ENCODE results near the gene PTPRQ. TPM values are rescaled to one million over a fixed set of nuclear protein-coding genes. Genes with fewer than 3 reads are reported as not detected.

The PTPRQ gene
- total RNA-seq, 1 experiment from 2014 or later = not detected

DNA sequence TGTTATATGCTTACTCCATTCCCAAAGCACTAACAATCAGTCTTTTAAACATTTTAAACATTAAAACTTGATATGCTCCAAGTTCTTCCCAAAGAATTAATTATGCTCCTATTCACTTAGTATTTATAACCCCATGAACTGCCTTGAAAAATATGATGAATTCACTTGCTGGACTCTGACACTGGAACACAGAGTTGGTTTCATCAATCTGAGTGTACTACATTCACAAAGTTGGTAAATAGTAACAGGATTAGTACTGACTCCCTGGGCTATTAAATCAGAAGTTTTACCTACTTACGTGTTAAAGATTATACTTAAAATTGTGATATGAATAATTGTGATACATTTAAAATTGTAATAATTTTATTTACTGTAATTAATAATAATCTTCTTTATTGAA lies 246.1 kb downstream of the PTPRQ start:
- H3K4me3 Mint-ChIP-seq (ENCODE audit: unreplicated experiment) = no peak overlapping the region
- POLR2A ChIA-PET = no interaction called here
- H3K36me3 Mint-ChIP-seq (ENCODE audit: insufficient read depth, unreplicated experiment) = no peaks in the 10 kb centered on the region

DNA sequence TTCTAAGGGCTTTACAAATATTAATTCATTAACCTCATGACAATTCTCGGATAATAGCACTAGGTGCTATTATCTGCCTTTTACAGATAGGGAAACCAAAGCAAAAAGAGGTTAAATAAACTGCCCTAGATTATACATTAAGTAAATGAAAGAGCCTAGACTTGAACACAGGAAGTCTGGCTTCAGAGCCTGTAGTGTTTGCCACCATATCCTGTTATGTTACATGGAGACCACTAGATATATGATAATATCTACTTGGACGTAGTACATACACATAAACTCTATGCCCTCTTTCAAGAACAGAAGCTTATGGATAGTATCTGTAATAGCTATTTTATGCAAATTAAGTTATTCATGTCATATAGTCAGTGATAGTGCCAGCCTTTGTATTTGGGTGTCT lies 246.5 kb downstream of the PTPRQ start:
- no TSS peak for BruUV-seq (replicated peaks)
- no peak overlapping the region for H3K4me3 ChIP-seq (ENCODE audit: low read depth, low read length)
- intact Hi-C loops (cut with micrococcal nuclease; ENCODE audit: unreplicated experiment) = no loop called here
- no peaks in the 10 kb centered on the region for H3K36me3 ChIP-seq (ENCODE audit: control insufficient read depth, insufficient read depth, low read length)
- H3K36me3 Mint-ChIP-seq (ENCODE audit: insufficient read depth, unreplicated experiment) = no peaks in the 10 kb centered on the region
- no peaks in the 10 kb centered on the region for H3K4me1 ChIP-seq
- TF ChIP-seq, protein P1, sequence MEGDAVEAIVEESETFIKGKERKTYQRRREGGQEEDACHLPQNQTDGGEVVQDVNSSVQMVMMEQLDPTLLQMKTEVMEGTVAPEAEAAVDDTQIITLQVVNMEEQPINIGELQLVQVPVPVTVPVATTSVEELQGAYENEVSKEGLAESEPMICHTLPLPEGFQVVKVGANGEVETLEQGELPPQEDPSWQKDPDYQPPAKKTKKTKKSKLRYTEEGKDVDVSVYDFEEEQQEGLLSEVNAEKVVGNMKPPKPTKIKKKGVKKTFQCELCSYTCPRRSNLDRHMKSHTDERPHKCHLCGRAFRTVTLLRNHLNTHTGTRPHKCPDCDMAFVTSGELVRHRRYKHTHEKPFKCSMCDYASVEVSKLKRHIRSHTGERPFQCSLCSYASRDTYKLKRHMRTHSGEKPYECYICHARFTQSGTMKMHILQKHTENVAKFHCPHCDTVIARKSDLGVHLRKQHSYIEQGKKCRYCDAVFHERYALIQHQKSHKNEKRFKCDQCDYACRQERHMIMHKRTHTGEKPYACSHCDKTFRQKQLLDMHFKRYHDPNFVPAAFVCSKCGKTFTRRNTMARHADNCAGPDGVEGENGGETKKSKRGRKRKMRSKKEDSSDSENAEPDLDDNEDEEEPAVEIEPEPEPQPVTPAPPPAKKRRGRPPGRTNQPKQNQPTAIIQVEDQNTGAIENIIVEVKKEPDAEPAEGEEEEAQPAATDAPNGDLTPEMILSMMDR (IDR thresholded peaks at IDR 0.05; ENCODE audit: insufficient read depth in 1 of 2, low read depth in 1 of 2, low read length in 1 of 2, severe bottlenecking in 1 of 2, unreplicated experiment in 1 of 2) = no peak
- no peak overlapping the region for H3K27ac Mint-ChIP-seq (ENCODE audit: unreplicated experiment)
- ChIA-PET POLR2A (no interaction called here), CTCF (no interaction called here)
- no peaks in the 10 kb centered on the region for H3K9me3 ChIP-seq
- no peak for DNase-seq
- H3K9me3 Mint-ChIP-seq (ENCODE audit: unreplicated experiment) = no peaks in the 10 kb centered on the region
- no peaks in the 10 kb centered on the region for H3K27me3 Mint-ChIP-seq (ENCODE audit: insufficient read depth, unreplicated experiment)
- no peak overlapping the region for H3K4me3 Mint-ChIP-seq (ENCODE audit: unreplicated experiment)
- no peaks in the 10 kb centered on the region for H3K27me3 ChIP-seq (replicated peaks; ENCODE audit: control insufficient read depth, insufficient read depth, low read length)
- no peaks in the 10 kb centered on the region for H3K4me1 Mint-ChIP-seq (ENCODE audit: low read depth, unreplicated experiment)

More for the DNA sequence above, 246.1 kb downstream of the PTPRQ start:
- Histone ChIP-seq H3K27me3 (replicated peaks; ENCODE audit: control insufficient read depth, insufficient read depth, low read length) (no peaks in the 10 kb centered on the region), H3K4me3 (ENCODE audit: low read depth, low read length) (no peak overlapping the region), H3K36me3 (ENCODE audit: control insufficient read depth, insufficient read depth, low read length) (no peaks in the 10 kb centered on the region), H3K4me1 (no peaks in the 10 kb centered on the region), H3K9me3 (no peaks in the 10 kb centered on the region)
- CTCF ChIA-PET = no interaction called here
- BruUV-seq (replicated peaks) = no TSS peak
- intact Hi-C loops (cut with micrococcal nuclease; ENCODE audit: unreplicated experiment) = no loop called here
- H3K27ac Mint-ChIP-seq (ENCODE audit: unreplicated experiment) = no peak overlapping the region
- H3K4me1 Mint-ChIP-seq (ENCODE audit: low read depth, unreplicated experiment) = no peaks in the 10 kb centered on the region
- no peak for DNase-seq
- H3K27me3 Mint-ChIP-seq (ENCODE audit: insufficient read depth, unreplicated experiment) = no peaks in the 10 kb centered on the region
- TF ChIP-seq, protein P1 (IDR thresholded peaks at IDR 0.05; ENCODE audit: insufficient read depth in 1 of 2, low read depth in 1 of 2, low read length in 1 of 2, severe bottlenecking in 1 of 2, unreplicated experiment in 1 of 2) = no peak
- no peaks in the 10 kb centered on the region for H3K9me3 Mint-ChIP-seq (ENCODE audit: unreplicated experiment)

DNA sequence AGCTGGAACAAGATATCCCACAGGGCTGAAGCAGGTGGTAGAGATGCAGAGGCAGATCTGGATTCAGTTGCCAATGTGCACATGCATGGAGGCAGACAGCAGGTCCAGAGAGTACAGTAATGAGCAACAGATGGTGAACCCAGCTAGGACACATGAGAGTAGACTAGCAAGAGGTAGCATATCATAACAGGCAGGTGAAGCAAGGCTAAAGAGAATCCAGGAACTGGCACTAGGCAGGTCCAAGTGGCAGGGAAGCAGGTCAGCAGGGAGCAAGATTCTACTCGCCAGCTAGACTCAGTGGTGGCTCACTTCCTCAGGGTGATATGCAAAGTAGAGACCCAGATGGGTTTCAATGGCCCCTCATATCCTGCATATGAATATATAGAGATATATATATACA lies 248.1 kb downstream of the PTPRQ start:
- ChIA-PET CTCF (no interaction called here), POLR2A (interaction anchor here (0.6 kb wide), 1 partner anchor 325 kb away, joined by 4 read pairs; no protein-coding TSS in a partner anchor)
- no peaks in the 10 kb centered on the region for H3K27me3 ChIP-seq (replicated peaks; ENCODE audit: control insufficient read depth, insufficient read depth, low read length)
- no peaks in the 10 kb centered on the region for H3K9me3 ChIP-seq
- H3K4me3 ChIP-seq (ENCODE audit: low read depth, low read length) = no peak overlapping the region
- no peak for DNase-seq
- intact Hi-C loops (cut with micrococcal nuclease; ENCODE audit: unreplicated experiment) = no loop called here
- no TSS peak for BruUV-seq (replicated peaks)
- TF ChIP-seq, protein P1 (IDR thresholded peaks at IDR 0.05; ENCODE audit: insufficient read depth in 1 of 2, low read depth in 1 of 2, low read length in 1 of 2, severe bottlenecking in 1 of 2, unreplicated experiment in 1 of 2) = no peak
- no peaks in the 10 kb centered on the region for H3K27me3 Mint-ChIP-seq (ENCODE audit: insufficient read depth, unreplicated experiment)
- H3K4me3 Mint-ChIP-seq (ENCODE audit: unreplicated experiment) = no peak overlapping the region
- H3K27ac Mint-ChIP-seq (ENCODE audit: unreplicated experiment) = no peak overlapping the region
- H3K36me3 Mint-ChIP-seq (ENCODE audit: insufficient read depth, unreplicated experiment) = no peaks in the 10 kb centered on the region
- H3K9me3 Mint-ChIP-seq (ENCODE audit: unreplicated experiment) = no peaks in the 10 kb centered on the region
- no peaks in the 10 kb centered on the region for H3K4me1 Mint-ChIP-seq (ENCODE audit: low read depth, unreplicated experiment)
- H3K36me3 ChIP-seq (ENCODE audit: control insufficient read depth, insufficient read depth, low read length) = no peaks in the 10 kb centered on the region
- H3K4me1 ChIP-seq = no peaks in the 10 kb centered on the region

Data from Caco-2 (cell line).